ENCODE measurements around the gene PAPPA2. TPM values are rescaled to one million over a fixed set of nuclear protein-coding genes. Genes with fewer than 3 reads are reported as not detected.

The PAPPA2 gene
- total and polyA plus RNA-seq, 9 of the 15 experiments (the other 6 are each of a cell fraction or from before 2014, with no cell fraction given) = 0.01 to 0.15 (median 0.05) TPM; not detected in 2

GRCh38 chr1:176770066-176770465 lies 307.1 kb downstream of the PAPPA2 start:
- WGBS (ENCODE audit: insufficient coverage, low coverage, missing lambda C conversion rate) = 0% methylated on average over 2 of the region's 2 CpGs
- no peaks in the 10 kb centered on the region for H3K36me3 ChIP-seq (ENCODE audit: control insufficient read depth, insufficient read depth, low read length)
- H3K4me1 ChIP-seq (replicated peaks in 1 of 2; ENCODE audit: control insufficient read depth in 2 of 2, insufficient read depth in 2 of 2, low read length in 2 of 2) = no peaks in the 10 kb centered on the region
- no peaks in the 10 kb centered on the region for H3K9me3 ChIP-seq (replicated peaks; ENCODE audit: control insufficient read depth, insufficient read depth, low read depth, low read length)
- in situ Hi-C loops (cut with MboI) = no loop called here
- no peaks in the 10 kb centered on the region for H3K79me2 ChIP-seq (ENCODE audit: control insufficient read depth, insufficient read depth, low read length)
- no peak overlapping the region for H3K4me3 ChIP-seq
- ChIA-PET CTCF (ENCODE audit: low intra/inter-chr PET ratio) (no interaction called here), POLR2A (no interaction called here)
- FAIRE-seq (no peak), DNase-seq (ENCODE audit: extremely low read depth in 1 of 4, low spot score in 3 of 4) (no peak), ATAC-seq (no peak)
- no peak overlapping the region for H3K9ac ChIP-seq (ENCODE audit: insufficient read depth in 1 of 2, low read depth in 2 of 2, low read length in 2 of 2)
- peaks cover 8 to 16% of the 10 kb centered on the region in 2 experiments; a peak in 4 of 5 replicates for H3K27me3 ChIP-seq (ENCODE audit: control insufficient read depth in 2 of 2, insufficient read depth in 2 of 2, low read length in 2 of 2)
- no peak for TF ChIP-seq ZNF507 (tag; conservative IDR thresholded peaks at IDR 0.05)
- TF ChIP-seq DMBX1 (CRISPR knock-in tag; IDR thresholded peaks at IDR 0.05; ENCODE audit: borderline replicate concordance) = no peak
- intact Hi-C loops (cut with micrococcal nuclease) = no loop called here
- H4K20me1 ChIP-seq (replicated peaks; ENCODE audit: control insufficient read depth, insufficient read depth, low read length) = no peaks in the 10 kb centered on the region
- H3K4me2 ChIP-seq (ENCODE audit: insufficient read depth, low read length) = no peak overlapping the region
- H3K9me1 ChIP-seq (ENCODE audit: control insufficient read depth, insufficient read depth, low read length) = no peaks in the 10 kb centered on the region
- H2AFZ ChIP-seq (ENCODE audit: low read depth, low read length) = no peak overlapping the region
- no TSS peak for BruUV-seq (replicated peaks)
- H3K27ac ChIP-seq (ENCODE audit: extremely low read depth, low read depth, low read length) = no peak overlapping the region

DNA sequence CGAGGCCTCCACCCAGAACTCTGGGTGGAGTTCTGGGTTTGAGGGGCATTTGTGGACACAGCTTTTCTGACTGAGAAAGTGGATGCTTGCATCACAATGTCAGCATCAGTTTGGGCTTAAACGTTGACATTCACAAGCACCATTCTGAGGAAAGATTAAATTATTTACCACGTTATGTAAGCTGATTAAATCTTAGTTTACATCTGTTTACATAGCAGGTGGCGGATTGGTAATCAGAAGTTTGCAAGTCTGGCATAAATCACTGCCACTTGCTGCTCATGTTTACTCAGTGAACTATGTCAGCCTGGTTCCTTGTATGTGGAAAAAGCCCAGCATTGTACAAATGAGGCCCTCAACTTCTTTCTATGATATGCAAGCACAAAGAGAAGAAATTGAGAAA lies 310.1 kb downstream of the PAPPA2 start:
- CTCF ChIA-PET (ENCODE audit: low intra/inter-chr PET ratio) = no interaction called here
- H2AFZ ChIP-seq (ENCODE audit: low read depth, low read length) = no peak overlapping the region
- no peaks in the 10 kb centered on the region for H3K9me1 ChIP-seq (ENCODE audit: control insufficient read depth, insufficient read depth, low read length)
- no peak overlapping the region for H3K4me3 ChIP-seq
- intact Hi-C loops (cut with micrococcal nuclease) = no loop called here
- DNase-seq (ENCODE audit: extremely low read depth in 1 of 4, low spot score in 3 of 4) (no peak), ATAC-seq (no peak), FAIRE-seq (no peak)
- H3K9ac ChIP-seq (ENCODE audit: insufficient read depth in 1 of 2, low read depth in 2 of 2, low read length in 2 of 2) = no peak overlapping the region
- in situ Hi-C loops (cut with MboI) = no loop called here
- POLR2A ChIA-PET = no interaction called here
- no peaks in the 10 kb centered on the region for H3K36me3 ChIP-seq (ENCODE audit: control insufficient read depth, insufficient read depth, low read length)
- H3K27ac ChIP-seq (ENCODE audit: extremely low read depth, low read depth, low read length) = no peak overlapping the region
- H4K20me1 ChIP-seq (replicated peaks; ENCODE audit: control insufficient read depth, insufficient read depth, low read length) = no peaks in the 10 kb centered on the region
- BruUV-seq (replicated peaks) = no TSS peak
- 1% methylated on average over 4 of the region's 4 CpGs for WGBS (ENCODE audit: insufficient coverage, low coverage, missing lambda C conversion rate)
- peaks cover 6 to 8% of the 10 kb centered on the region in 2 experiments; a peak in 4 of 5 replicates for H3K27me3 ChIP-seq (ENCODE audit: control insufficient read depth in 2 of 2, insufficient read depth in 2 of 2, low read length in 2 of 2)
- H3K4me1 ChIP-seq (replicated peaks in 1 of 2; ENCODE audit: control insufficient read depth in 2 of 2, insufficient read depth in 2 of 2, low read length in 2 of 2) = no peaks in the 10 kb centered on the region
- no peak overlapping the region for H3K4me2 ChIP-seq (ENCODE audit: insufficient read depth, low read length)
- no peaks in the 10 kb centered on the region for H3K9me3 ChIP-seq (replicated peaks; ENCODE audit: control insufficient read depth, insufficient read depth, low read depth, low read length)
- no peaks in the 10 kb centered on the region for H3K79me2 ChIP-seq (ENCODE audit: control insufficient read depth, insufficient read depth, low read length)
- no peak for TF ChIP-seq SMC3 (conservative IDR thresholded peaks at IDR 0.05; ENCODE audit: insufficient read depth, low read depth, low read length)
- no peak for TF ChIP-seq BCL6 (CRISPR knock-in tag; IDR thresholded peaks at IDR 0.05)
- TF ChIP-seq ZNF398 (CRISPR knock-in tag; IDR thresholded peaks at IDR 0.05) = no peak
- TF ChIP-seq ZNF584 (CRISPR knock-in tag; IDR thresholded peaks at IDR 0.05; ENCODE audit: low read depth) = no peak
- no peak for TF ChIP-seq NCOA6 (IDR thresholded peaks at IDR 0.05)
- TF ChIP-seq RBM14 (IDR thresholded peaks at IDR 0.05; ENCODE audit: borderline replicate concordance, insufficient read depth, low read depth, low read length) = no peak
- TF ChIP-seq SP2 (IDR thresholded peaks at IDR 0.05; ENCODE audit: extremely low read depth, low read depth, low read length, poor library complexity, severe bottlenecking) = no peak
- no peak for TF ChIP-seq GTF2A2 (tag; IDR thresholded peaks at IDR 0.05)
- TF ChIP-seq PPARD (CRISPR knock-in tag; IDR thresholded peaks at IDR 0.05) = no peak
- no peak for TF ChIP-seq MEF2D (tag; conservative IDR thresholded peaks at IDR 0.05; ENCODE audit: low read depth)
- TF ChIP-seq ZNF253 (CRISPR knock-in tag; conservative IDR thresholded peaks at IDR 0.05) = no peak
- TF ChIP-seq ZNF239 (CRISPR knock-in tag; IDR thresholded peaks at IDR 0.05) = no peak
- no peak for TF ChIP-seq NCOR1 (IDR thresholded peaks at IDR 0.05)
